A549 (cell line): Measurements from ENCODE around the gene MAZ. TPM values are rescaled to one million over a fixed set of nuclear protein-coding genes. Genes with fewer than 3 reads are reported as not detected.
A peak's percentile ranks its signal among the peaks of the same experiment; 100 is the strongest.

Experiments
- ATAC-seq, 2 experiments: fragments of 200-7000 bp in 1 of 2; fragments of >200 bp in 1 of 2; cut with Nextera tagmentation in 1 of 2; cut with Tn5 transposase in 1 of 2; 3 replicates each; pipeline versions ENCODE4 v1.8.0 to v1.9.1; 2018 to 2020; ENCODE audit warnings: mild to moderate bottlenecking in 1 of 2, moderate library complexity in 1 of 2
- CTCF ChIA-PET: fragments of 300-600 bp; sonication (Branson Sonifier 250); formaldehyde crosslinking; extraction: SDS; loops from one replicate; lab custom pipeline; 2021; ENCODE audit warnings: antibody characterized with exemption, inconsistent platforms; lab: Yijun Ruan, JAX
- POLR2A ChIA-PET: fragments of 350-600 bp; formaldehyde crosslinking; extraction: SDS; loops from one replicate; lab custom pipeline; 2021; ENCODE audit warnings: antibody characterized with exemption, inconsistent platforms; lab: Yijun Ruan, JAX
- DNase-seq, 2 experiments: peaks; one replicate each; pipeline versions ENCODE4 v3.0.0 to v3.0.0-alpha.2; 2011 to 2016; ENCODE audit warnings: low read depth in 1 of 2, low spot score in 1 of 2
- FAIRE-seq: peaks from 2 replicates; lab custom pipeline; 2011; peaks lifted over from hg19 to GRCh38; lab: Jason Lieb, UNC
- H3K27ac ChIP-seq, 2 experiments: fragments of >200 bp; sonication (Bioruptor Twin); formaldehyde crosslinking; 3 replicates each; pipeline ENCODE4 v1.5.1; 2016 to 2017
- H3K4me1 ChIP-seq: fragments of >200 bp; sonication (Bioruptor Twin); formaldehyde crosslinking; 3 replicates; pipeline ENCODE4 v1.6.1; 2016
- H3K4me2 ChIP-seq: fragments of >200 bp; sonication (Bioruptor Twin); formaldehyde crosslinking; 3 replicates; pipeline ENCODE4 v1.6.1; 2016
- H3K4me3 ChIP-seq: fragments of >200 bp; sonication (Bioruptor Twin); formaldehyde crosslinking; 3 replicates; pipeline ENCODE4 v1.5.1; 2016
- H3K9me3 ChIP-seq: fragments of >200 bp; sonication (Bioruptor Twin); formaldehyde crosslinking; 3 replicates; pipeline ENCODE4 v1.6.1; 2016
- CHD4 ChIP-seq: fragments of 200-600 bp; sonication (generic); IDR thresholded peaks from 2 replicates; pipeline ENCODE4 v1.6.1; 2016; ENCODE audit warnings: antibody characterized with exemption, mild to moderate bottlenecking, borderline replicate concordance
- EHF ChIP-seq: fragments of 250-450 bp; sonication (Bioruptor Pico); IDR thresholded peaks from 2 replicates; pipeline ENCODE4 v1.5.0; 2020; ENCODE audit warnings: mild to moderate bottlenecking
- EHMT2 ChIP-seq: fragments of 200-600 bp; sonication (generic); IDR thresholded peaks from 2 replicates; pipeline ENCODE4 v1.6.1; 2016; ENCODE audit warnings: antibody characterized with exemption, low read depth, mild to moderate bottlenecking, moderate library complexity
- EP300 ChIP-seq, 2 experiments: fragments of >200 bp; sonication (Bioruptor Twin); formaldehyde crosslinking; IDR thresholded peaks; 2 replicates in 1 of 2; 3 replicates in 1 of 2; pipeline ENCODE4 v1.6.1; 2016 to 2017
- GATA3 ChIP-seq: IDR thresholded peaks from 2 replicates; pipeline ENCODE4 v1.6.1; 2012; ENCODE audit warnings: borderline replicate concordance
- HES2 ChIP-seq: fragments of >200 bp; sonication (Bioruptor Twin); formaldehyde crosslinking; IDR thresholded peaks from 2 replicates; pipeline ENCODE4 v1.6.1; 2016
- HMGXB4 ChIP-seq: fragments of 250-450 bp; sonication (Bioruptor Pico); IDR thresholded peaks from 2 replicates; pipeline ENCODE4 v1.5.0; 2021; ENCODE audit warnings: mild to moderate bottlenecking, moderate library complexity, borderline replicate concordance
- HOXB13 ChIP-seq: fragments of 250-450 bp; sonication (Bioruptor Pico); IDR thresholded peaks from 2 replicates; pipeline ENCODE4 v1.5.0; 2020; ENCODE audit warnings: low read depth, mild to moderate bottlenecking, moderate library complexity
- JUNB ChIP-seq: fragments of >200 bp; sonication (Bioruptor Twin); formaldehyde crosslinking; IDR thresholded peaks from 2 replicates; pipeline ENCODE4 v1.6.1; 2016
- MAFK ChIP-seq: fragments of 450-650 bp; IDR thresholded peaks from 2 replicates; pipeline ENCODE4 v1.6.1; 2014; ENCODE audit not compliant: partially characterized antibody
- MAZ ChIP-seq: fragments of 150-350 bp; IDR thresholded peaks from 2 replicates; pipeline ENCODE4 v1.6.1; 2014; ENCODE audit warnings: antibody characterized with exemption, low read depth, low read length, borderline replicate concordance
- NPAS2 ChIP-seq: fragments of 250-450 bp; sonication (Bioruptor Pico); IDR thresholded peaks from 2 replicates; pipeline ENCODE4 v1.8.0; 2022; ENCODE audit warnings: mild to moderate bottlenecking, moderate library complexity, borderline replicate concordance
- NR3C1 ChIP-seq: fragments of >200 bp; sonication (Bioruptor Twin); formaldehyde crosslinking; IDR thresholded peaks from 3 replicates; pipeline ENCODE4 v1.6.1; 2017
- PBX3 ChIP-seq: IDR thresholded peaks from 2 replicates; pipeline ENCODE4 v1.6.1; 2012
- PHF8 ChIP-seq: fragments of 200-600 bp; sonication (generic); IDR thresholded peaks from 2 replicates; pipeline ENCODE4 v1.6.1; 2016; ENCODE audit warnings: low read depth, mild to moderate bottlenecking, antibody characterized with exemption, moderate library complexity, borderline replicate concordance
- POLR2AphosphoS2 ChIP-seq: conservative IDR thresholded peaks from 2 replicates; pipeline ENCODE4 v1.6.1; 2012; ENCODE audit warnings: low read length, improper control_type of control experiment, inconsistent platforms
- RFX5 ChIP-seq: fragments of 450-650 bp; IDR thresholded peaks from 2 replicates; pipeline ENCODE4 v1.7.1; 2014; ENCODE audit warnings: antibody characterized with exemption, mild to moderate bottlenecking, moderate library complexity
- RNF2 ChIP-seq: fragments of 200-600 bp; sonication (generic); IDR thresholded peaks from 2 replicates; pipeline ENCODE4 v1.6.1; 2016; ENCODE audit warnings: low read depth, mild to moderate bottlenecking, antibody characterized with exemption, moderate library complexity, borderline replicate concordance
- TP53 ChIP-seq: fragments of 250-450 bp; sonication (Bioruptor Pico); IDR thresholded peaks from 2 replicates; pipeline ENCODE4 v1.5.0; 2021; ENCODE audit warnings: mild to moderate bottlenecking, moderate library complexity
- ZNF302 ChIP-seq: fragments of 250-450 bp; sonication (Bioruptor Pico); IDR thresholded peaks from 2 replicates; pipeline ENCODE4 v1.9.0; 2021; ENCODE audit warnings: inconsistent platforms, mild to moderate bottlenecking, moderate library complexity
- WGBS: methylation state at CpG from one replicate; pipeline ENCODE4 v1.1.6; 2017; ENCODE audit errors: missing lambda C conversion rate; 5-methylcytosine and 5-hydroxymethylcytosine counted together
- polyA plus RNA-seq, 4 experiments: library from polyadenylated mRNA; depleted of rRNA in 3 of 4; stranded (reverse); fragments of >200 nt; fragmentation: RNase III in 1 of 4; extraction: RNeasy Plus Mini Kit Qiagen cat#74134 plus additional on column Dnase treatment in 1 of 4; gene quantifications; 2 replicates in 3 of 4; 3 replicates in 1 of 4; pipeline ENCODE4 v1.2.3, GENCODE V29; 2011 to 2017
- TF ChIP-seq, protein P1 (sequence below): fragments of 200-600 bp; sonication (generic); IDR thresholded peaks from 2 replicates; pipeline ENCODE4 v1.6.1; 2016; ENCODE audit warnings: antibody characterized with exemption, mild to moderate bottlenecking, moderate library complexity
- TF ChIP-seq, protein P2 (sequence below): fragments of >200 bp; sonication (Bioruptor Twin); formaldehyde crosslinking; IDR thresholded peaks from 3 replicates; pipeline ENCODE4 v1.6.1; 2016

Gene MAZ
- polyA plus RNA-seq, 2 of the 4 experiments (the other 2 are of a cell fraction), result 79.6 to 231 TPM

GRCh38 chr16:29804455-29805231 is 1.7 kb upstream of the MAZ start:
- H3K27ac ChIP-seq, result peak overlapping the region; percentile 98 to 99
- no peak for DNase-seq
- no peak for FAIRE-seq
- ATAC-seq, result peak; percentile 0 to 2; a peak in 3 of 6 replicates
- H3K4me1 ChIP-seq, result peaks cover 30% of the 10 kb centered on the region
- CTCF ChIA-PET, result interaction anchor here (1.0 to 7.2 kb wide), 7 partner anchors 11 to 227 kb away, joined by 4 to 54 read pairs (median 6); partner anchors contain the start of genes KIF22 and PAGR1
- 15% methylated on average over 15 of the region's 26 CpGs for WGBS
- H3K4me3 ChIP-seq, result peak overlapping the region; percentile 55
- H3K4me2 ChIP-seq, result peak overlapping the region; percentile 86
- POLR2A ChIA-PET, result interaction anchor here (0.9 to 1.4 kb wide), 4 partner anchors 10 to 104 kb away, joined by 3 to 17 read pairs (median 4); partner anchors contain the start of gene KIF22
- TF ChIP-seq PBX3, result peak; percentile 45
- no peak for TF ChIP-seq JUNB
- H3K9me3 ChIP-seq, result no peaks in the 10 kb centered on the region

- peak; percentile 84 to 98 for DNase-seq
- 2% methylated on average over 47 of the region's 103 CpGs for WGBS
- TF ChIP-seq PHF8 (peak; percentile 71), HES2 (no peak), PBX3 (peak; percentile 94), POLR2AphosphoS2 (peak; percentile 93), NR3C1 (no peak), ZNF302 (CRISPR knock-in tag) (no peak), EHMT2 (no peak), CHD4 (no peak), HMGXB4 (no peak), RNF2 (no peak), HOXB13 (CRISPR knock-in tag) (no peak), NPAS2 (CRISPR knock-in tag) (no peak), JUNB (no peak), EP300 (IDR thresholded peaks at IDR 0.05) (peak in 1 of 2 experiments; percentile 49; a peak in 1 of 5 replicates), EHF (CRISPR knock-in tag) (no peak), MAZ (peak; percentile 94), RFX5 (no peak), GATA3 (peak; percentile 76), TP53 (peak; percentile 53; the same call in 1 of the 2 replicates), MAFK (no peak)
- TF ChIP-seq, protein P1, sequence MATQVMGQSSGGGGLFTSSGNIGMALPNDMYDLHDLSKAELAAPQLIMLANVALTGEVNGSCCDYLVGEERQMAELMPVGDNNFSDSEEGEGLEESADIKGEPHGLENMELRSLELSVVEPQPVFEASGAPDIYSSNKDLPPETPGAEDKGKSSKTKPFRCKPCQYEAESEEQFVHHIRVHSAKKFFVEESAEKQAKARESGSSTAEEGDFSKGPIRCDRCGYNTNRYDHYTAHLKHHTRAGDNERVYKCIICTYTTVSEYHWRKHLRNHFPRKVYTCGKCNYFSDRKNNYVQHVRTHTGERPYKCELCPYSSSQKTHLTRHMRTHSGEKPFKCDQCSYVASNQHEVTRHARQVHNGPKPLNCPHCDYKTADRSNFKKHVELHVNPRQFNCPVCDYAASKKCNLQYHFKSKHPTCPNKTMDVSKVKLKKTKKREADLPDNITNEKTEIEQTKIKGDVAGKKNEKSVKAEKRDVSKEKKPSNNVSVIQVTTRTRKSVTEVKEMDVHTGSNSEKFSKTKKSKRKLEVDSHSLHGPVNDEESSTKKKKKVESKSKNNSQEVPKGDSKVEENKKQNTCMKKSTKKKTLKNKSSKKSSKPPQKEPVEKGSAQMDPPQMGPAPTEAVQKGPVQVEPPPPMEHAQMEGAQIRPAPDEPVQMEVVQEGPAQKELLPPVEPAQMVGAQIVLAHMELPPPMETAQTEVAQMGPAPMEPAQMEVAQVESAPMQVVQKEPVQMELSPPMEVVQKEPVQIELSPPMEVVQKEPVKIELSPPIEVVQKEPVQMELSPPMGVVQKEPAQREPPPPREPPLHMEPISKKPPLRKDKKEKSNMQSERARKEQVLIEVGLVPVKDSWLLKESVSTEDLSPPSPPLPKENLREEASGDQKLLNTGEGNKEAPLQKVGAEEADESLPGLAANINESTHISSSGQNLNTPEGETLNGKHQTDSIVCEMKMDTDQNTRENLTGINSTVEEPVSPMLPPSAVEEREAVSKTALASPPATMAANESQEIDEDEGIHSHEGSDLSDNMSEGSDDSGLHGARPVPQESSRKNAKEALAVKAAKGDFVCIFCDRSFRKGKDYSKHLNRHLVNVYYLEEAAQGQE, result no peak
- TF ChIP-seq, protein P2, sequence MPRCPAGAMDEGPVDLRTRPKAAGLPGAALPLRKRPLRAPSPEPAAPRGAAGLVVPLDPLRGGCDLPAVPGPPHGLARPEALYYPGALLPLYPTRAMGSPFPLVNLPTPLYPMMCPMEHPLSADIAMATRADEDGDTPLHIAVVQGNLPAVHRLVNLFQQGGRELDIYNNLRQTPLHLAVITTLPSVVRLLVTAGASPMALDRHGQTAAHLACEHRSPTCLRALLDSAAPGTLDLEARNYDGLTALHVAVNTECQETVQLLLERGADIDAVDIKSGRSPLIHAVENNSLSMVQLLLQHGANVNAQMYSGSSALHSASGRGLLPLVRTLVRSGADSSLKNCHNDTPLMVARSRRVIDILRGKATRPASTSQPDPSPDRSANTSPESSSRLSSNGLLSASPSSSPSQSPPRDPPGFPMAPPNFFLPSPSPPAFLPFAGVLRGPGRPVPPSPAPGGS, result peak; percentile 90
Observed at GRCh38 chr16:29805232-29806098, 864 bp upstream of the MAZ start.

More at GRCh38 chr16:29805232-29806098, 864 bp upstream of the MAZ start:
- H3K4me3 ChIP-seq, result peak overlapping the region; percentile 55
- H3K9me3 ChIP-seq, result no peaks in the 10 kb centered on the region
- ChIA-PET CTCF (interaction anchor here (1.8 to 7.2 kb wide), 5 partner anchors 10 to 227 kb away, joined by 5 to 74 read pairs (median 16); partner anchors contain the start of genes KIF22, MVP and PAGR1), POLR2A (interaction anchor here (0.5 to 3.7 kb wide), 7 partner anchors 11 to 529 kb away, joined by 3 to 25 read pairs (median 4); partner anchors contain the start of genes KIF22 and PAGR1)
- ATAC-seq (peak; percentile 44 to 80), FAIRE-seq (no peak)
- peak overlapping the region; percentile 98 to 99 for H3K27ac ChIP-seq
- H3K4me2 ChIP-seq, result peak overlapping the region; percentile 86
- H3K4me1 ChIP-seq, result peaks cover 38% of the 10 kb centered on the region
